Esophagus squamous epithelium (tissue), 4 donors: Measurements from ENCODE around the gene PTCH1.

ENCODE experiments used
- POLR2A ChIP-seq, 4 donors: fragments of 450-650 bp; IDR thresholded peaks; one replicate each; pipeline ENCODE4 v1.6.1; 2017; ENCODE audit warnings: antibody characterized with exemption in 4 of 4, mild to moderate bottlenecking in 4 of 4, moderate library complexity in 3 of 4
- TF ChIP-seq, protein P1 (sequence below), 6 experiments: fragments of 450-650 bp in 4 of 6; fragments of 200-600 bp in 2 of 6; sonication (generic) in 2 of 6; IDR thresholded peaks; one replicate each; pipeline ENCODE4 v1.5.1; 2016 to 2019; ENCODE audit warnings: antibody characterized with exemption in 6 of 6, mild to moderate bottlenecking in 4 of 6, moderate library complexity in 4 of 6

DNA sequence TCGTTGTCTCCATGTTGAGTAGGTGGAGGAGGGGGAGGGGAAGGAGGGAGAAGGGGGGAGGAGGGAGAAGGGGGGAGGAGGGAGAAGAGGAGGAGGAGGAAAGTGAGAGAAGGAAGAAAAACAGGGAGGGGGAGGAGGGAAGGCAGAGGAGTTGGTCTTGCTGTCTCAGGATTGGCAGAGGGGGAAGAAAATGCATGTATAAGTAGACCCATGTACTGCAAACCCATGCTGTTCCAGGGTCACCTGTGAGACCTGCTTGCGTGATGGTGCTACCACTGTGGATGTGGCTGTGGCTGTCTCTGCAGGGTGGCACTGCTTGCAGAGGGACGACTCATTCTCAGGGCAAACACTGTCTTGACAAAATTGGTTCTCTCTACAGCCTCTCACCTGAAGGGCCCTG is 76.3 kb downstream of the PTCH1 start:
- TF ChIP-seq, protein P1, sequence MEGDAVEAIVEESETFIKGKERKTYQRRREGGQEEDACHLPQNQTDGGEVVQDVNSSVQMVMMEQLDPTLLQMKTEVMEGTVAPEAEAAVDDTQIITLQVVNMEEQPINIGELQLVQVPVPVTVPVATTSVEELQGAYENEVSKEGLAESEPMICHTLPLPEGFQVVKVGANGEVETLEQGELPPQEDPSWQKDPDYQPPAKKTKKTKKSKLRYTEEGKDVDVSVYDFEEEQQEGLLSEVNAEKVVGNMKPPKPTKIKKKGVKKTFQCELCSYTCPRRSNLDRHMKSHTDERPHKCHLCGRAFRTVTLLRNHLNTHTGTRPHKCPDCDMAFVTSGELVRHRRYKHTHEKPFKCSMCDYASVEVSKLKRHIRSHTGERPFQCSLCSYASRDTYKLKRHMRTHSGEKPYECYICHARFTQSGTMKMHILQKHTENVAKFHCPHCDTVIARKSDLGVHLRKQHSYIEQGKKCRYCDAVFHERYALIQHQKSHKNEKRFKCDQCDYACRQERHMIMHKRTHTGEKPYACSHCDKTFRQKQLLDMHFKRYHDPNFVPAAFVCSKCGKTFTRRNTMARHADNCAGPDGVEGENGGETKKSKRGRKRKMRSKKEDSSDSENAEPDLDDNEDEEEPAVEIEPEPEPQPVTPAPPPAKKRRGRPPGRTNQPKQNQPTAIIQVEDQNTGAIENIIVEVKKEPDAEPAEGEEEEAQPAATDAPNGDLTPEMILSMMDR (IDR thresholded peaks at IDR 0.05): no peak
- TF ChIP-seq POLR2A (IDR thresholded peaks at IDR 0.05): no peak
